A673 (cell line): Measurements from ENCODE around the gene FITM1.

ENCODE experiments used
- CTCF ChIP-seq: fragments of 300-800, 200-600 bp; sonication (generic); conservative IDR thresholded peaks from 2 replicates; pipeline ENCODE4 v1.5.1; 2017; ENCODE audit warnings: low read depth, mild to moderate bottlenecking, antibody characterized with exemption, low read length, moderate library complexity, mixed read lengths
- EZH2 ChIP-seq: fragments of 200-600 bp; sonication (generic); IDR thresholded peaks from 2 replicates; pipeline ENCODE4 v1.6.1; 2017; ENCODE audit warnings: borderline replicate concordance, low read depth, mild to moderate bottlenecking, mixed read lengths, antibody characterized with exemption, low read length; ENCODE audit not compliant: poor library complexity, severe bottlenecking

- TF ChIP-seq CTCF (no peak), EZH2 (no peak)
Observed at GRCh38 chr14:24167469-24168114, 37.1 kb downstream of the FITM1 start.
